GM19372 (cell line): ENCODE data around the gene CMC1.

Source experiments
- ATAC-seq: cut with Tn5 transposase; IDR thresholded peaks from one replicate; pipeline ENCODE4 v1.9.1; 2021; ENCODE audit warnings: mild to moderate bottlenecking, low read depth, moderate library complexity; ENCODE audit not compliant: unreplicated experiment

The CMC1 gene

DNA sequence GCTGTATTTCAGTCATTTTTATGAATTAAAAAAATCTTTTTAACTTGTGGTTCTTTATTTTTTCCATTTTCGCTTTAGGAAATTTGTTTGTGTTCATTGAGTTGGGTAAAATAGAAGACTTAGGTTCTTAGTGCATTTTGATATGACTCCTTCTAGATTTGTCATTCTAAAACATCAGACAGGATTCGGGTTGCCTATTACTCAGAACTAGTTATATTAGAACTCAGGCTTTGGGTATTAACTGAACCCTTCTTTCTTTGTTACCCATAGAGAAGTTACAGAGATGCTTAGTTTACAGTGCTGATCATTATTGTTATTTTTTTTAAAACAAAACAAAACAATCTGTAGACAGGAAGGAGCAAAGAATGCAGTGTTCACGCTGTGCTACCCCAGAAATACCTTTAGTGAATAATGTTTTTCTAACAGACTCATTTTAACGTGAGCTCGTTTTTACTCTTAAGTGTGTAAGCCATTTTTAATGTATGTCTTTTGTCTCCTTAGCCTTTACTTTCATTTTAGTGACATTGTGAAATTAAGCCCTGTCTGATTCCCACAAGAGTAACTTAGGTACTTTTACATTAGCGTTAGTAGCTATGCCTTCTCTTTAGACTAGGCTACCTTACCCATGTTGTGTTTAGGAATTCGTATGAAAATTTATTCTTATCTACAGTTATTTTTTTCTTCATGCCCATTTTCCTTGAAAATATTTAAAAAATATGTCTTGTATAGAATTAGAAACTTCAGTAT lies 53.4 kb downstream of the CMC1 start:
- no peak for ATAC-seq

DNA sequence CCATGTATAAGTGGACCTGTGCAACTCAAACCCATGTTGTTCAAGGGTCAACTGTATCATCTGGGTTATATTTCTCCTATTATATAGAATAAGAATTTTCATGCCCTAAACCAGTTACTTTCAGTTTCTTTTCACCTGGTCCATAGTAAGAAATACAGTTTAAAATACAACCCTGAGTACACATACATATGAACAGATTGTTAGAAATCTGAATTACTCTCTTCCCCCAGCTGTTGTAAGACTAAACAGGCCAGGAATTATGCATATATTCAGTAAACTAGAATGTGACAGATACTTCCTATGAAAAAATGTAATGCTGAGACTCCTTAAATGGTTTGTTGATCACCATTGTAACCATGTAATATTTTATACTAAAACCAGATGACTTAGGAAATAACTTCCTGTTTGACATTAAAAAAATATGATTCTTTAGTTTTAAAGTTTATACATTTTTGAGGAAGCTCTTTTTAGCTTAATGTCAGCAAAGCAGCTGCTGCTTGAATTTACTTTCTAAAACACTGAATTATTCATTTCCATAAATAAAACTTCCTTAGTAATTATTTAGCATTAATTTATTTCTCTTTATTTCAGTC lies 54.6 kb downstream of the CMC1 start:
- ATAC-seq = no peak

DNA sequence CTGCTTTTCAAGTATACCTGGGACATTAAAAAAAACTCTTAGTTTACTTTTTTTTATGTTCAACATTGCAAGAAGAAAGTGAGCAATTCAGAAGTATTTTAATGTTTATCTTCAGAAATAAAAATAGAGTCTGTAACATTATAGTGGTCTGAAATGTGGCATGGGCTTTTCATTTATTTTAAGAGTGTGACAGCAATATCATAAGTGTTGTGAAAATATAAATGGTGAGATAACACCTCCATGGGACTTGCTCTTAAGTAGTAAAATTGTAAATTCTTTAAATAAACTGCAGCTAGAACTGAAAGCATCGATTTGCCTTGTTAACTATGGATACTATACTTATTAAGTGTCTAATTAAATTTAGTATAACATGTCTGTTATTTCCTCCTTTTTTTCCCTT lies 58.3 kb downstream of the CMC1 start:
- ATAC-seq = no peak

DNA sequence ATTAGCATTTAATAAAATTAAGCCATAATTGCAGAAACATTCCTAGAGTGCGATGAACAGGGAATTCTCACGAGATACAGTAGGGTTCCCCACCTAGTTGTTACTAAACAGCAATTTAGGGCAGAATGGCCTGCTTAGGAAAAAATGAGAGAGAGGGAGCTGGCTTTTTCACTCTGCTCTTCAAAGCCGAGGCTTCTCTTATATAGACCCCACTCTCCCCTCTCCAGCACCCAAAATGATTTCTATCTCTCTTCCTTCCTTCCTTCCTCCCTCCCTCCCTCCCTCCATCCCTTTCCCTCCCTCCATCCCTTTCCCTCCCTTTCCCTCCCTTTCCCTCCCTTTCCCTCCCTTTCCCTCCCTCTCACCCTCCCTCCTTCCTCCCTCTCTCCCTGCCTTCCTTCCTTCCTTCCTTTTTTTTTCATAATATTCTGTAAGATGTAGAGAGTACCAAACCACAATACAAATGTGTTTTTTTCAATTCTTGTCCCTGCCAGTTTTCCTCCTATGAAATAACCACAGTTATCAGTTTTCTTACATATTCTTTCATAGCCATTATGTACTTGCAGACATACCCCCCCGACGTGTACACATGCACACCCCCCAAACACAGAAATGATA lies 59.0 kb downstream of the CMC1 start:
- ATAC-seq = no peak

DNA sequence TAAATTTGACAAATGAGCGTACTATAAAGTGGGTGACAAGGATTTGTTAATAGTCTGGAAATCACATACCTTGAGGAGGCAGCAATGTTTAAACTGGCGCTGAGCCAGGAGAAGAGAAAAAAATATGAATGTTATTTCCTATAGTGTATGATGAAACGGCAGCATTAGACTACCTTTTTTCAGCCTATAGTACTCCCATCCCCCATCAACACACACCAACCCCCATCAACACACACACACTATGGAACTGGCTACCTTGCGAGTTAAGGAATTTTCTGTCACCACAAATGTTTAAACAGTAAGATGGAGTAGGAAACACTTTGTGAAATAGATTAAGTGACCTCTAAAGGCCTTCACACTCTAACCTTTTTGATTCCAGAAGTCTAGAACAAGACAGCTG lies 60.3 kb downstream of the CMC1 start:
- no peak for ATAC-seq

DNA sequence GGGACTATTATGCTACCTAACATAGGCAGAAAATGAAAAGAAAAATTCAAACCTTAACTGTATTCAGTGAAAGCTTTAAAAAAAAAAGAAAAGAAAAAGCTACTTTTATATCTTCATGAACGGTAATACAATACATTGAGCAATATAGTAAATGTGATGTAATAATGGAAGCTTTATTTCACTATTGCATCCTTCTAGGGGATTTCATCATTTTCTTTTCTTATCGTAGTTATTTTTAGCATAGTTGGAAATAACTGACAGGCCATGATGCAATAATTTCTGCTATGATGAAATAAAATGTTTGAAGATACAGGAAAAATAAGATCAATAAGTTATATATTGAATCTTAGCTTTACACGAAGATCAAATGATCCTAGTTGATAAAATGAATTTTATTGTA lies 66.8 kb downstream of the CMC1 start:
- ATAC-seq = no peak

DNA sequence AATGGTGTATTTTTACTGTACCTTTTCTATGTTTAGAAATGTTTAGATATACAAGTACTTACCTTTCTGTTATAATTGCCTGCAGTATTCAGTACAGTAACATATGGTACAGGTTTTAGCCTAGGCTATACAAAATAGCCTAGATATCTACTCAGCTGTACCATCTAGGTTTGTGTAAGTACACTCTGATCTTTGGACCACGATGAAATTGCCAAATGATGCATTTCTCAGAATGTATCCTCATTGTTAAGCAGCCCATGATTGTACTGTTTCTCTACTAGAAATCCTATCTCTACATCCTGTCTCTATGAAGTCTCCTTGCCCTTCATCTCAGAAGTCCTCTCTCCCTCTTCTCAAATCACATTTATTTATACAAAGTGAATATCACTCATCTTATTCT lies 74.3 kb downstream of the CMC1 start:
- ATAC-seq = no peak

DNA sequence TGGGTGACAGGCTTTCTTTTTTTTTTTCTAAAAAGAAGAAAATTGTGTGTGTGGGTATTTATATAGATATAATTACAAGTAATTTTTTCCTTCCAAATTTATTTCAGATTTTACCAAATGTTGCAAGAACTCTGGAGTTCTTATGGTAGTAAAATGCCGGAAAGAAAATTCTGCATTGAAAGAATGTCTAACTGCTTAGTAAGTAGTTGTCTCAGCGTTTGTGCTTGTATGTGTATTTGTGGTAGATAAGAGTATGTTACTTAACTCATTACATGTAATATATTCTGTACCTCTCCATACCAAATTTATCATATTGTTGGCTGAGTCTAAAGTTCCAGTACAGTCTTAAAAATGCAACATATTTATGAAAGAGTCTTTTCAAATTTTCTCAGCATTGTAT lies 74.8 kb downstream of the CMC1 start:
- ATAC-seq = no peak

DNA sequence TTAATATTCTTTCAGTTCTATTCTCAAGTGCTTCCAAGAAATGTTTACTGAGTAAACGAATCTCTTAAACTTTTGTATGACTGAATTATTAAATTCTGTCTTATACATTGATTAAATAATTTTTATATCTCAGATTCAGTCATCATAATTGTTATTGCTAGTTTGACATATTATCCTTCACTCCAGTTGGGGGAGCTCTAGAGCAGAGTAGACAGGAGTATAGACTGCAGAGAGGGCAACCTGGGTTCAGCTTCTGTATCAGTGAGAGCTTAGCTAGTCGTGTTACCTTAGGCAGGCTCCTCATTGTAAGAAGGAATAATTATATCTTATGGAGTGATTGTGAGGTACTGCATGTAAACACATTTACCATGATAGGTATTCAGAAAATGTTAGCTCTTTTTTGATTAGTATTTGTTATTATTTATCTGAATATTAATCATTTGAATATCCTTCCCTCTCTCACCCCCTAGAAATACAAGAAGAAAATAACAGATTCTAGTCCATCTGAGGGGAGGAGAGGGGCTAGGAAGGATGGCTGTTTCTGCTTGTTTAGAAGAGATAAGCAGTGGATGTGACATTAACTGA lies 76.1 kb downstream of the CMC1 start:
- peak; percentile 90 for ATAC-seq

DNA sequence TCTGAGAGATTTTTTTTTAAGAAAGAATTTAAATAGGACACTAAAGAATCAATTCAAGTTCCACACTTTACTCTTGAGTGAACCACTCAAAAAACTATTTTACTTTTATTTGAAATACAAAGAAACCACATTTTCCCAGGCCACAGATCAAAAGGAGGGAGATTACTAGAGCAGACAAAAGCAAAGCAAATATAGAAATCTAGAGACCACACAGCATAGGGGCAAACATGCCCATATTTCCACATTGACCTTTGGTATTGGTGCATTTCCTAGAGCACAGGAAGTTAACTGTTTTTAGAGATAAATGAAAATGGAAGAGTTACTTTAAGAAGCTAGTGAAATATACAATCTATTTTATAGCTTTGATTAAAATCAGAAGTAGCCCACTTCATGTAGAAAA lies 79.6 kb downstream of the CMC1 start:
- no peak for ATAC-seq

DNA sequence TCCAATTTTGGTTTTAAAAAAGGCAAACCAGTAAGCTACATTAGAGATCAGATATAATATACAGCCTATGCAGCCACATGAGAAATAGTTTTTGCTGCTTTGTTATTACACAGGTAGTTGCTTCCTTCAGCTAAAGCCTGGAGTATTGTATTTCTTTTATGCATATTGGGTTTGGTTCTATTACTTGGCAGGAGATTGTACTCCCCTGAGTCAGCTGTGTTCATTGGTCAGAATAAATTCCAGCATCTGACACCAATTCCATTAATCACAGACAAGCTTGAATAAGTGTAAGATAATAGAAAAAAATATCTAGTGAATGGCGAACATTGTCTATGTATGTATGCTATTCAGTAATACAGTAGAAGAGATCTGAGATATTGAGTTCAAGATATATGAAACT lies 81.0 kb downstream of the CMC1 start:
- ATAC-seq = no peak

DNA sequence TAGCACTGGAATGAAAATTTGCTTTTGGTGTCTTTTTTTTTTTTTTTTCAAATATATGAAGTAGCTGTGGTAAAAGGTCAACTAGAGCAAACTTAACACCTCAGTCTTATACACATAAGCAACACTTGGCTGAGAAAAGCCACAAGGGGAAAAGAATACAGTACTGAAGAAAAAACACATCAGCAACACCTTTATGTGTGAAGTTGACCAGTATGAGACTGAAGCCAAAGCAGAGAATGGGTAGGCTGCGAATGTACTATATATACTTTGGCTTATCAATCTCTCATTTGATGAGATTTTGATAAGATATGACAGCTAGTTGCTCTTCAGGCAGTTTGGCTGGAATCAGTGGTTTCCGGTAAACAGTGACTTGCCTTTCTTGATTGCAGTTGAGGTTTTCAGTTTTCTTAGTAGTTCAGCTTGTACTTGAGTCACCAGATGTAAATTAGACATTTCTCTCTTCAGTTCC lies 85.1 kb downstream of the CMC1 start:
- peak; percentile 82 for ATAC-seq

DNA sequence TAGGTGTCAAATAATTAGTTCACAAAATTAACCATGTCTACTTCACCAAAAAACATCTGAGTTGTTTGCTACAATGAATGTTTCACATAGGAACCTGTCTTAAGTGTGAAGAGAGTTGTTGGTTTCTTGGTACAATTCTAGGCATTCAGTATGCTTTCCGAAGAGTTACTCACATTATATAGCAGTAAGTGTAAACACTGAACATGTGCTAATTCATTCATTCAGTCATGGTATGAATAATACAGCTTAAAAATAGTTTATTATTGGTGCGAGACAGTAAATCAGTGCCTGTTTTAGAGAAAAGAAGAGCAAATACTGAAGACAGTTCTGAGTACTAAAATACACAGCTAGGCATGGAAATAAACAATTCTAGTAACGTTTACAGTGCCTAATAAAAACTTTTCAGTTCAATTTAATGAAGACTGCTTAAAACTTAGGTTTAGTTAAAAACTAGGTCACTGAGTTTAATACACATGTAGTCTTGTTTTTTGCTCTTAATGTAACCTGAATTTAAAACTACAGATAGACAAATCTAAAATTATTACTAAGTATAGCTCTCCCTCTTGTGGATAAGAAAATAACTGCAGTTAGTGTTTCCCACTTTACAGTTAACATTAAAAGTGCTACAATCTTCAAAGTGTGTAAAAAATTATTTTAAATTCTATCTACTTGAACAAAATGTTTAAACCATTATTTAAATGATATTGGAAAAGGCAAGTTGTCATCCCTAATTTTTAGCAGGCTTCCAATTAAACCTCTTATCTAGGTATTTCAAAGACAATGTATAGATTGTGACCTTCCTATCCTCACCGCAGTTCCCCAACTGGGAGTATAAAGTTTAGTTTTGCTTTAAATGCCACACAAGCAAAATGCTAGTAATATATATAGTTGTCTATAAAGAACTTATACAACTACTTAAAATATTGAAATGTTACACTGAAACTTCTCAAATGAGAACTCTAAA lies 87.1 kb downstream of the CMC1 start:
- no peak for ATAC-seq

DNA sequence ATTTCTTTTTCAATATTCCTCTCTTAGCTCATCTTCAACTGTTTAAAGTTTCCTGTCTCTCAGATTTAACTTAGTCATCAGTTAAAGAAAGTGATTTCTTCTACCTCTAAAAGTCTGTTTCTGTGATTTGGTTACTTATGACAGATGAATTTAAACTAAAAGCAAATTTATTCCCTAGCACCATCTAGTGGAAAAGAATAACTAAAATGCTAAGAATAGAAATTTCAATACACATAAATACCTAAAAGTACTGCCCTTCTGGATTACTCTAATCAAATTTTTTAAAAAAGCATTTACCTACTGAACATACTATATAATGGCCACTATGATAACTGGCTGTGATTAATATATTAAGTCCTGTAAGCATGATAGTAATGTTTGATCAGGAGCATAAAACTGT lies 93.1 kb downstream of the CMC1 start:
- no peak for ATAC-seq

DNA sequence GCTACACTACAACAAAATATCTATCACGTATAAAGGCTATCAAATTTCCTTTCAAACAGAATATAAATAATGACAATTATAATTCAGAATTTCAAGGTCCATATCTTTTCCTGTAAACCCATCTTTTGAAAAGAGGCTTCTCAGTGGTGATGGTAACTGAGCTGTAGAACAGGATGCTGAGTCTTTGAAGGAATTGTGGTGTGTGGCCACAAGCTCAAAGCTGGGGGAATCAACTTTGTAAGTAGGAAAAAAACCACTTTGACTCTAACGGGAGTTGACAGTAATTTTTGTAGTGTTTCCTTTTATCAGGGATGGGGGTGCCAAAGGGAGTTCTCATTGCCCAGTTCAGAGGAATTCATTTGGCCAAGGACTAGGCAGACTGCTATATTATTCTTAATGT lies 93.8 kb downstream of the CMC1 start:
- ATAC-seq = no peak

DNA sequence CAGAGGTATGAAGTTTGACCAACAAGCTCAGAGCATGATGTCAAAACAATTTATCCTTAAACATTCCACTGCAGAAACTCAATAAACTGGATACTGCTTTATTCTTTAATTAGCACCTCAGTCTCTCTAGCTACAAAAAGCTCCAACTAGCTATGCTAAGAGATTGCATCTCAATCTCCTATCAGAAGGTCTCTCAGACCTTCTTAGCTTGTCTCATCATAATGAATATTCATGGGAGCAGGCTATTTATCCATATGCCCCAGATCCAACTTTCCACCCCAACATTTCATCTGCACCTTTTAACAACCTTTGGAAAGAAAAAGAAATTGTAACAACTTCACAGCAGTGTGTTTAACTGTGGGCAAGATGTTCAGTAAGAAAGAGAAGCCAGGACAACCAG lies 95.8 kb downstream of the CMC1 start:
- ATAC-seq = no peak

DNA sequence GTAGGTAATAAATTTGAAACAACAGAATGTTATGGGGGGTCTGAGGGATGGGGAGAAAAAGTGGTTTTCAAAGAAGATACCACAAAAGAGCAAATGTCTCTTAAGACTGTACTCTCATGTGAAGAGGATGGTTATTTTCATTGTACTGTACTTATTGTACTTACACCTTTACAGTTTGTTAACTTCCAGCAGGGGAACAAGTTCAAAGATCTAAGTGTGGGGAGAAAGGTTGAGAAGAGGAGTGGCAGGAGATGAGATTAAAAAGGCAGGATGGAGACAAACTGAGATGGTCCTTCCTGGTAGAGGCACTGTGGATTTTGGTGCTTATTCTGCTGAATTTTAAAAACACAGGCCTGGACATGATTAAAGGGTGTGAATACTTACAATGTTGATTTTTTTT lies 101.7 kb downstream of the CMC1 start:
- no peak for ATAC-seq

DNA sequence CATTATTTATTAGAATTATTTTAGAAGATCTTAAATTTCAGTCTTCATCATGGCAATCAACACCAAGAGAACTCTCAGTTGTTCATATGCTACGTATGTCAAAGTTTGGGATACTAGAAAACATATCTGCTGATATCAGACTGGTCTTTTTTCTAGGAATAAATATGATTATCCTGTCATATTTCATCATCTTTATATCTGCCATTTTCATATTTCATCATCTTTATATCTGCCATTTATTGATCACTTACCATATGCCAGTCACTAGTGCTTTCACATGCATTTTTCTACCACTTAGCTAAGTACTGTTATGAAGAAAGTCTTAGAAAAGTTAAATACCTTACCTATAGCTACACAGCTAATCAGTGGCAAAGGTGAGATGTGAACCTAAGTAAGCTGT lies 104.3 kb downstream of the CMC1 start:
- ATAC-seq = no peak

DNA sequence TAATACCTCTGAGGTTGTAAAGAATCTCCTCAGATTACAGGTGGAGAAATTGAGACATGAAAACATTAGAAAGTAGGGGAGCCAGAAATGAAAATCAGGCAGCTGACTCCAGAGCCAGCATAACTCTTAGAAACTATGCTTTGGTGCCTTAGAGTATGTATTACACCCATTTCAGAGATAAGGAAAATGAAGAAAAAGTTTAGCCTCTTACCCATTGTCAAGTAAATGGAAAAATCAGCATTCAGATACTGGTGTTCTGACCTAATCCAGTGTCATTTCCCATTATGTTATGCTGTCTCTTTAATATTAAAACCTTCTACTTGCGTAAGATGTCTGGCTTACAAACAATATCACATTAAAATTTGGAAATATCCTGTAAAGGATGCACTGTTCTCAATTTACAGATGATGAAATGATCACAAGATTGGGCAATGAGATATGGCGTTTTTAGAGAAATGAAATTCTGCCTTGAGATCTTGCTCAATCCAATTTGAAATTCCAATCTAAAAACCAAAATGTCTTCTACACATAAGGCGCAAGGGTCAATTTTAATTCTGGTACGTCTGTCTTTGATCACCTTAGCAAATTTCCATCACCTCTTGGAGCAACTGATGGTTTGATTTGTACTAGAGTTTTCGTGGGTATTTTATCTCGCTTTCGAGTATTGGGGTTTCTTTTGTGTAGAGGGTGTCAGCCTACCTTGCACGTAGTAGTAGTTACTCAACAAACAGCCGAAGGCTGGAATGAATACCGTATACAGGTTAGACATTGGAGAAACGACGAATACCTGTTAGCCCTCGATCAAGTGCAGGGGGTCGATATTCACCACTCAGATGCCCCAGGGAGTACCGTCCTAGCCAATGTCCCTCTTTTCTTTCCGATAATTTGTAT lies 106.2 kb downstream of the CMC1 start:
- no peak for ATAC-seq

DNA sequence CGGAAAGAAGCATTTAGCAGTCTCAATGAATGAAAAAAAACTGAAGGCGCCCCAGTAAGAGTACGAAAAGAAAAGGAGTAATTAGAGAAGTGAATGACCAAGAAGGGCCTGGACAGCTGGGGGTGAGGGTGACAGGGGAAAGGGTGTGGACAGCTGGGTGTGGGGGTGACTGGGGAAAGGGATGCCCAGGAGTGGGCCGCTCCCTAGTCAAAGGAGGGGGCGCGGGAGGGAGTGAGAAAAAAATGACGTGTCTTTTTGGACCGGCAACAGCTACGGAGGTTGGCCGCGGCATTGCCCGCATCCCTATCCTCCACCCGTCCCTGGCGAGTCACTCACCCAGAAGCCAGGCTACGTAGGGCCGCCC lies 106.8 kb downstream of the CMC1 start:
- ATAC-seq = no peak
